HG03060 (cell line): ENCODE data around the gene PAWR.
"Not testable (repeated sequence)": the region's sequence is repeated elsewhere in the genome, so short reads cannot be mapped to it uniquely, and the experiment has no call there.

Experiments
- ATAC-seq: cut with Tn5 transposase; IDR thresholded peaks from one replicate; pipeline ENCODE4 v1.9.1; 2021; ENCODE audit warnings: low read depth, moderate number of reproducible peaks; ENCODE audit not compliant: unreplicated experiment

Gene PAWR

GRCh38 chr12:79596719-79597350 lies 93.9 kb downstream of the PAWR start:
- ATAC-seq: no peak

- ATAC-seq: no peak
Observed at GRCh38 chr12:79595273-79595672, 95.5 kb downstream of the PAWR start.

GRCh38 chr12:79592865-79593264 lies 97.9 kb downstream of the PAWR start:
- ATAC-seq: no peak

DNA sequence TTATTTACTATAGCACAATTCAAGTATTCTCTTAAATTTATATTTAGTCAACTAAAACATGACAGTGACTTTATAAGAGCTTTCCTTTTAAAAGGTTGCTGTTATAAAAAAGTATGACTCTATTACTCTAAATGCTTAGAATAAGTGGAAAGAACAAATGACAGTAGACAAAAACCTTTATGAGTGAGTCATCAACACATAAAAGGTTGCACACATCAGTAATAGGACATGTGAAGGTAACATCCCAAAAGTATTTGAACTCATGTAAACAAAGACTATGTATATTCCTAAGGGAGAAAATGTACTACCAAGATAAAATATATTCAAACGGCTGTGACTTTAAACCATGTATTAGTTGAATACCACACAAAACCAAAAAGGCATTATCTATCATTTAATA lies 98.8 kb downstream of the PAWR start:
- ATAC-seq: no peak

DNA sequence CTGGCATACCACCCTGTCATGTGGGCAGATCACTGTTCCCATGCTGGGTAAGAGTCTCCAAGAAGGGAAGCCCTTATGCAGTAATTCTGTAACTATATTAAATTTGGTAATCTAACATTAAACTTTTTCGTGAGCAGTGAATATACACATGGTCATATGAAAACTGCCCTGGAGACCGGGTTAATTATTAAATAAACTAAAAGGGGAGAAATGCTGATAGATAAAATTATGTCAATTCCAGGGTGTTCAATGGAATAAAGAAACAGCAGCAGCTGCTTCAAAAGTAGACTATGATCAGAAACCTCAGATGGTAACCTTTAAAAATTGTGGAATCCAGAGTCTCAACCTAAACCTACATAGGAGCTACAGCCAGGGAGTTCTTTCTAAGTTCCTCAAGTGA lies 100.0 kb downstream of the PAWR start:
- no peak for ATAC-seq

DNA sequence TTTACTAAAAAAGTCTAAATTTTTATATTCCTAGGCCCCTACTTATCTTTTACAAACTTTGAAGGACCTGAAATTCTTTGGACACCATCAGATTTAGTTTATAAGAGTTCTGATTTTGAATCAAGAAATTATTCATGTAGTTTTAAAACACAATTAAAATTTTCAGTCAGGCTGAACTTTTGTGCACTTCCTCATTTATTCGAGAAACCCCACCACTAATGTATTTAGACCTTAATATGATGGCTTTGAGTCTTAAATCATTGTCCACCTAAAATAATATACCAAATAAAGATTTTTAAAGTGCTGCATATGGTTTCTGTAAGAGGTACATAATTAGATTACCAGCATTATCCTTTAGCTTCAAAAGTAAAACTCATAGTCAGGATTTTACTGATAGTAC lies 103.4 kb downstream of the PAWR start:
- no peak for ATAC-seq

GRCh38 chr12:79585147-79585546 lies 105.6 kb downstream of the PAWR start:
- ATAC-seq: no peak

- ATAC-seq: no peak
Observed at GRCh38 chr12:79573820-79574219, 116.9 kb downstream of the PAWR start.

DNA sequence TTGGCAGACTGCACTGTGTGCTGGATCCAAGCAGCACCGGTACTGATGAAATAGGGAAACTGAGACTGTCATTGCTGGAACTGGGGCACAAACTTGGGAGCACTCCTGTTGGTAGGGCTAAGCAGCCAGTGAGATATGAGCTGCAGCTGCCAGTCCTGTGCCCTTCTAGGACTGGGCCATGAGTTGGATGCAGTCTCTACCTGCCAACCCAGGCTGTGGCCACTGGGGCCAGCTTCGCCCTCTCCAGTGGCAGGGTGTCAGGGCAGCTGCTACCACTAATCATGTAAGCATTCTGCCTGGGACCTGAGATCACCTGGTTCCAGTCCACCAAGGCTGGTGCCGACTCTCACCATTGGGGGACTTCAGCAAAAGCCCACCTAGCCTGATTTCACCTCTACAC lies 121.1 kb downstream of the PAWR start:
- no peak for ATAC-seq

DNA sequence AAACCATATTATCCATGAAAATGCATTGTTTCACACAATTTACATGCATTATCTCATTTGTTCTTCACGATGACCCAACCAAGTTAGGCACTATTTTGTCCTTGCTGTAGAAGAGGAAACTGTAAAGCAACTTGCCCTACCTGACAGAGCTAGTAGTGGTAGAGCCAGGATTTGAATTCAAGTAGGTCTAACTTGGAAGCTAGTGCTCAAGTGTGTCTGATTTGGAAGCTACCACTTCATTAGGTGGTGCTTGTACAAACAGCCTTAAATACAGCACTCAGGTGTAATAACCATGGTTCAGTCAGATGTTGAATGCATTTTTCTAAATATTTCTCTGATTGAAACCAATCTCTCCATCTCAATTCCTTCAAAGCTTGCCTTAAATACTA lies 123.6 kb downstream of the PAWR start:
- ATAC-seq: no peak

GRCh38 chr12:79566452-79567174 lies 124.2 kb downstream of the PAWR start:
- no peak for ATAC-seq

GRCh38 chr12:79564727-79565350 lies 125.9 kb downstream of the PAWR start:
- not testable (repeated sequence) for ATAC-seq

DNA sequence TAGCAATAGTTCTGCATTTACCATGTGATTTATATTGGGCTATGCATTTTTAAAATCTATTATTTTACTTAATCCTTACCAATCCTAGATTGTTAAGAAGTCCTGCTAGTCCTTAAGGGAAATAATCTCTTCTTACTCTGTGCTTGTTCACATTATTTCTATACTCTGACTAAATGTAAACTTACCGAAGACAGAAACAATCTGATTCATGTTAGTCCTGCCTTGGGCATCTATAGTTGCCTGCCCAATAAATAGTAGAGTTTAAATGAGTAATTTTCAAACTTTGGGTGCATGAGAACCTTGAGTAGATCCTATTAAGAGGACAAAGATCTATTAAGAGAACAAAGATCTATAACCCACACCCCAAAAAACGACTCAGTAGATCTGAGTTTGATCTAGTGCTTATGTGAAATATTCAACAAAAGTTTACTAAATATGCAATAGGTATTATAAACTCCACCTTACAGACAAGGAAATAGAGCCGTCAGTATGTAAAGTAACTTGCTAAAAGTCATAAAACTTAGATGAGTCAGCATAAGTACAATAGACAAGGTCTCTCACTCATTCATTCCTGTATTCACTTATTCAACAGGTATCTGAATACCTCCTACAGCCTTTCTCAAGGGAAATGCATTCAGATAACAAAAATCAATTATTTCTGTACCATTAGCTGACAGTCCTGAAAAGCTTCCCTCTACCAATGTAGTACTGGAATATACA lies 127.6 kb downstream of the PAWR start:
- ATAC-seq: no peak

GRCh38 chr12:79561401-79562132 lies 129.2 kb downstream of the PAWR start:
- no peak for ATAC-seq

DNA sequence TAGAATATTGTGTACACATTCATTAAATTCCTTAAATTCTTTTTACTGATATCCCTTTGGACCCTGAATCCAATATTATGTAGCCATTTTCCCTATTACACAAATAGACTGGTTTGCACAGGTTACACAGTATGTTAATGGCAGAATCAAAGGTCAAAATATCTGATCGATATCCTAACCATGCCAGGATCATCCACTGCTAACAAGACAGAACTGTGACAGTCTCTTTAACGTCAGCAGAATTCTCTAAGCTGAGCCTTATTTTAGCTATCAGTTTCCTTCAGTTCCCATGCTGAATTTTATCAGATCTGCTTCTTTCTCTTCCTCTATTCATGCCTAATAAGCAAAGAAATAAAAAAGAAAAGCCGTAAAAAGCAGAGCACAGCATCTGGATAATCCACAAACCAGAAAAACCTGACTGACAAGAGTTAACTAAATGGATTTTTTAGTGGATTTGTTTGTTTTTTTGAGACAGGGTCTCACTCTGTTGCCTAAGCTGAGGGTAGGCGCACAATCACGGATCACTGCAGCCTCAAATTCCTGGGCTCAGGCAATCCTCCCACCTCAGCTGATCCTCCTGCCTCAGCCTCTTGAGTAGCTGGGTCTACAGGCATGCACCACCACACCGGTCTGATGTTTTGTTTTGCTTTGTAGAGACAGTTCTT lies 130.4 kb downstream of the PAWR start:
- no peak for ATAC-seq

DNA sequence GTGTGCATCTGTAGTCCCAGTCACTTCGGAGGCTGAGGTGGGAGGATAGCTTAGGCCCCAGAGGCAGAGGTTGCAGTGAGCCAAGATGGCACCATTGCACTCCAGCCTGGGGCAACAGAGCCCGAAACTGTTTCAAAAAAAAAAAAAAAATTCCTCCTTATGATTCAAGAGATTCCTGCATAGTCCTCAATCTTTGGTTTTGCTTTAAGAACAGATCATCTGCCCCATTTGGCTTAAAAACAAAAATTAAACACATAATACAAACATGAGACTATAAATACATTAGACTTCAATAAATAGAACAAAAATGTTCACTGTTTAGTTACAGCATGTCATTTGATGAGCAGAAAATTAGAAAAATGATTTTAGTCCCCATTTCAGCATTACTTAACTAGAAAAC lies 131.2 kb downstream of the PAWR start:
- no peak for ATAC-seq

DNA sequence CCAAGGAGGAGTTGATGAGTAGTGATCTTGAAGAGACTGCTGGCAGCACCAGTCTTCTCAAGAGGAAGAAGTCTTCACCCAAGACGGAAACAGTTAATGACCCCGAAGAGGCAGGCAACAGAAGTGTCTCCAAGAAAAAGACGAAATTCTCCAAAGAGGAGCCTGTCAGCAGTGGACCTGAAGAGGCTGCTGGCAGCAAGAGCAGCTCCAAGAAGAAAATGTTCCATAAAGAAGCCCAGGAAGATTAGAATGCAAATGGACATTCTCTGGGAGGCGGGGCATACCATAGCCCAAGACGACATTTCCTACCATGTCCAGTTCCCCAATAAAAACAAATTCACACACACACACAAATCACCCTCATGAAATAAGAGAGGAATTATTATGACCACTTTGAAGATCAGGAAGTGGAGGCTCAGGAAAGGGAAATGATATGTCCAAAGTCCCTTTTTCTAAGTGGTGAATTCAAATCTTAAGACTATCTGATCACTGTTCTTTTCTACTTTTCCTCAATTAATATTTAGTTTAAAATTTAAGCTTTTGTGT lies 131.8 kb downstream of the PAWR start:
- ATAC-seq: no peak

- no peak for ATAC-seq
Observed at GRCh38 chr12:79557690-79558315, 133.0 kb downstream of the PAWR start.
